K562 (cell line): ENCODE measurements around the gene BZW1. TPM values are rescaled to one million over a fixed set of nuclear protein-coding genes. Genes with fewer than 3 reads are reported as not detected.
A peak's percentile ranks its signal among the peaks of the same experiment; 100 is the strongest.

Experiments used
- ATAC-seq: fragments of 200-7000 bp; cut with Tn5 transposase; 3 replicates; pipeline ENCODE4 v1.9.1; 2020; ENCODE audit warnings: moderate library complexity
- BruUV-seq: library from RNA; stranded (reverse); fragments of 400-500 nt; replicated peaks from 2 replicates; lab custom pipeline; 2021; lab: Mats Ljungman, UMichigan
- CTCF ChIA-PET: fragments of 300-600 bp; formaldehyde crosslinking; extraction: SDS; loops from one replicate; lab custom pipeline; 2021; ENCODE audit warnings: low intra/inter-chr PET ratio; lab: Yijun Ruan, JAX
- POLR2A ChIA-PET: fragments of 300-600, 350-650 bp; sonication (Branson Sonifier 250); formaldehyde crosslinking; extraction: SDS; loops from one replicate; lab custom pipeline; 2021; ENCODE audit warnings: antibody characterized with exemption, inconsistent platforms; lab: Yijun Ruan, JAX
- DNase-seq, 4 experiments: peaks; one replicate each; pipeline versions ENCODE4 v3.0.0 to v3.0.0-alpha.2; 2011 to 2018; ENCODE audit warnings: low spot score in 3 of 4, mixed read lengths in 3 of 4; ENCODE audit errors: extremely low read depth in 1 of 4
- FAIRE-seq: peaks from 2 replicates; lab custom pipeline; 2011; peaks lifted over from hg19 to GRCh38; lab: Jason Lieb, UNC
- H2AFZ ChIP-seq: 2 replicates; pipeline ENCODE4 v1.6.0; 2011; ENCODE audit warnings: low read depth, low read length, control low read depth, inconsistent platforms
- H3K27ac ChIP-seq: fragments of 200-600 bp; 3 replicates; pipeline ENCODE4 v1.8.0; 2011; ENCODE audit warnings: low read depth, mild to moderate bottlenecking, control low read depth, inconsistent platforms, low read length, moderate library complexity, mixed read lengths; ENCODE audit errors: extremely low read depth
- H3K27me3 ChIP-seq, 2 experiments: fragments of 300-600 bp in 1 of 2; 2 replicates in 1 of 2; 3 replicates in 1 of 2; pipeline versions ENCODE4 v1.6.0 to v1.8.0; 2011; ENCODE audit warnings: inconsistent platforms in 2 of 2, low read length in 2 of 2, mild to moderate bottlenecking in 1 of 2, mixed read lengths in 1 of 2, moderate library complexity in 1 of 2; ENCODE audit not compliant: control insufficient read depth in 2 of 2, insufficient read depth in 2 of 2
- H3K36me3 ChIP-seq: fragments of 300-600 bp; 3 replicates; pipeline ENCODE4 v1.8.0; 2011; ENCODE audit warnings: mild to moderate bottlenecking, low read length, inconsistent platforms; ENCODE audit not compliant: control insufficient read depth, insufficient read depth
- H3K4me1 ChIP-seq, 2 experiments: fragments of 200-600 bp in 1 of 2; replicated peaks in 1 of 2; 2 replicates in 1 of 2; 3 replicates in 1 of 2; pipeline versions ENCODE4 v1.5.1 to v1.8.0; 2011; ENCODE audit warnings: inconsistent platforms in 2 of 2, low read length in 2 of 2, mild to moderate bottlenecking in 1 of 2, mixed read lengths in 1 of 2, moderate library complexity in 1 of 2; ENCODE audit not compliant: control insufficient read depth in 2 of 2, insufficient read depth in 2 of 2
- H3K4me2 ChIP-seq: 2 replicates; pipeline ENCODE4 v1.6.1; 2011; ENCODE audit warnings: low read length, control low read depth, inconsistent platforms, mixed read lengths; ENCODE audit not compliant: insufficient read depth
- H3K4me3 ChIP-seq: fragments of 200-600 bp; sonication (generic), shearing (Covaris generic); 2 replicates; pipeline ENCODE4 v1.5.1; 2016; ENCODE audit warnings: control low read depth, inconsistent platforms
- H3K79me2 ChIP-seq: fragments of 200-600 bp; 3 replicates; pipeline ENCODE4 v1.8.0; 2011; ENCODE audit warnings: low read length, inconsistent platforms; ENCODE audit not compliant: control insufficient read depth, insufficient read depth
- H3K9ac ChIP-seq, 2 experiments: 2 replicates each; pipeline versions ENCODE4 v1.6.0 to v1.6.1; 2011; ENCODE audit warnings: low read depth in 2 of 2, low read length in 2 of 2, control low read depth in 1 of 2, inconsistent platforms in 1 of 2, mild to moderate bottlenecking in 1 of 2, mixed read lengths in 1 of 2; ENCODE audit not compliant: insufficient read depth in 1 of 2
- H3K9me1 ChIP-seq: one replicate; pipeline ENCODE4 v1.6.0; 2011; ENCODE audit warnings: inconsistent platforms, mild to moderate bottlenecking, low read length, moderate library complexity; ENCODE audit not compliant: control insufficient read depth, insufficient read depth
- H3K9me3 ChIP-seq: replicated peaks from 2 replicates; pipeline ENCODE4 v1.5.1; 2011; ENCODE audit warnings: low read depth, low read length, inconsistent platforms; ENCODE audit not compliant: control insufficient read depth, insufficient read depth
- H4K20me1 ChIP-seq: replicated peaks from 2 replicates; pipeline ENCODE4 v1.6.1; 2011; ENCODE audit warnings: low read length, inconsistent platforms, mixed read lengths; ENCODE audit not compliant: control insufficient read depth, insufficient read depth
- ATF3 ChIP-seq, 2 experiments: fragments of 450-650 bp in 1 of 2; sonication (generic) in 1 of 2; formaldehyde crosslinking in 1 of 2; IDR thresholded peaks in 1 of 2; conservative IDR thresholded peaks in 1 of 2; 2 replicates each; pipeline versions ENCODE4 v1.6.1 to v1.8.1; 2016 to 2023; ENCODE audit warnings: mild to moderate bottlenecking in 2 of 2, moderate library complexity in 2 of 2, inconsistent platforms in 1 of 2, missing genetic modification reagents in 1 of 2
- CBX8 ChIP-seq: fragments of 200-600 bp; sonication (generic); IDR thresholded peaks from 2 replicates; pipeline ENCODE4 v1.6.1; 2012; ENCODE audit warnings: borderline replicate concordance, mixed run types, low read depth, mild to moderate bottlenecking, moderate library complexity, mixed read lengths, low read length, control low read depth, inconsistent platforms; ENCODE audit not compliant: poor library complexity, severe bottlenecking; ENCODE audit errors: extremely low read depth
- CC2D1A ChIP-seq: fragments of 450-650 bp; IDR thresholded peaks from 2 replicates; pipeline ENCODE4 v1.6.1; 2017; ENCODE audit warnings: mild to moderate bottlenecking
- EP400 ChIP-seq: fragments of 450-650 bp; IDR thresholded peaks from 2 replicates; pipeline ENCODE4 v1.6.1; 2017; ENCODE audit warnings: antibody characterized with exemption, mild to moderate bottlenecking, moderate library complexity
- EZH2 ChIP-seq: IDR thresholded peaks from 2 replicates; pipeline ENCODE4 v1.6.1; 2012; ENCODE audit warnings: low read depth, mild to moderate bottlenecking, inconsistent platforms, low read length, borderline replicate concordance
- FOXK2 ChIP-seq, 2 experiments: fragments of 450-650 bp; IDR thresholded peaks in 1 of 2; conservative IDR thresholded peaks in 1 of 2; 2 replicates each; pipeline ENCODE4 v1.6.1; 2016; ENCODE audit warnings: low read depth in 2 of 2, mild to moderate bottlenecking in 1 of 2
- KAT2B ChIP-seq: IDR thresholded peaks from one replicate; pipeline ENCODE4 v1.6.1; 2012; ENCODE audit warnings: low read depth, mild to moderate bottlenecking, control low read depth, inconsistent platforms, low read length, moderate library complexity
- MEIS2 ChIP-seq: fragments of 450-650 bp; IDR thresholded peaks from 2 replicates; pipeline ENCODE4 v1.6.1; 2014; ENCODE audit warnings: mild to moderate bottlenecking; ENCODE audit not compliant: partially characterized antibody
- SMARCA5 ChIP-seq: fragments of 450-650 bp; IDR thresholded peaks from 2 replicates; pipeline ENCODE4 v1.6.1; 2016
- U2AF1 ChIP-seq: fragments of 200-400 bp; formaldehyde crosslinking; optimal IDR thresholded peaks from 2 replicates; pipeline ENCODE3; 2017; ENCODE audit warnings: mild to moderate bottlenecking, low read depth, low read length, moderate library complexity
- USF1 ChIP-seq: sonication (generic); formaldehyde crosslinking; IDR thresholded peaks from 2 replicates; pipeline ENCODE4 v1.9.0; 2022; ENCODE audit warnings: mild to moderate bottlenecking, missing genetic modification reagents
- ZNF174 ChIP-seq: fragments of 250-450 bp; sonication (Bioruptor Pico); IDR thresholded peaks from 2 replicates; pipeline ENCODE4 v1.4.0; 2020; ENCODE audit warnings: mild to moderate bottlenecking
- WGBS: fragments of 100-300 bp; shearing (Covaris generic); methylation state at CpG from one replicate; pipeline ENCODE4 v1.1.6; 2016; ENCODE audit warnings: low coverage, mixed read lengths; ENCODE audit not compliant: insufficient coverage; ENCODE audit errors: missing lambda C conversion rate; 5-methylcytosine and 5-hydroxymethylcytosine counted together
- in situ Hi-C: fragments of 300-500 bp; cut with MboI; formaldehyde crosslinking; loops from 4 replicates; pipeline ENCODE4 v1.15.0; 2018; ENCODE audit warnings: inconsistent platforms, mixed read lengths
- intact Hi-C: fragments of 100-400 bp; cut with micrococcal nuclease; formaldehyde crosslinking; loops from 2 replicates; pipeline ENCODE4 v1.14.2; 2022
- polyA plus RNA-seq, 8 experiments: library from polyadenylated mRNA; depleted of rRNA in 4 of 8; stranded (reverse) in 5 of 8; unstranded in 3 of 8; fragments of >200 nt; fragmentation: Nextera tagmentation in 2 of 8; fragmentation: Illumina TruSeq in 1 of 8; extraction: Ambion mirVana in 2 of 8; extraction: Trizol in 1 of 8; gene quantifications; 2 replicates each; pipeline versions ENCODE4 v1.2.1 to v1.2.3, GENCODE V29; 2011 to 2014; ENCODE audit warnings: inconsistent platforms in 1 of 8, missing spikeins in 1 of 8
- total RNA-seq, 7 experiments: library from RNA; depleted of rRNA in 6 of 7; stranded (reverse); fragments of >200 nt in 6 of 7; fragmentation: Illumina TruSeq in 2 of 7; extraction: Trizol in 2 of 7; gene quantifications; 2 replicates each; pipeline versions ENCODE4 v1.2.1 to v1.2.3, GENCODE V29; 2011 to 2021; ENCODE audit warnings: low replicate concordance in 1 of 7

BZW1 gene
- total and polyA plus RNA-seq, 9 of the 15 experiments (the other 6 are each of a cell fraction or from before 2014, with no cell fraction given), result 110 to 244 (median 198) TPM

- Histone ChIP-seq H3K27ac (no peak overlapping the region), H3K27me3 (no peaks in the 10 kb centered on the region), H3K9ac (peak overlapping the region in 1 of 2 experiments; percentile 63; a peak in 2 of 4 replicates), H3K4me2 (peak overlapping the region; percentile 72), H3K36me3 (peaks cover 59% of the 10 kb centered on the region), H3K4me3 (peak overlapping the region; percentile 73), H3K4me1 (peaks cover 4 to 7% of the 10 kb centered on the region in 2 experiments; a peak in 4 of 5 replicates), H4K20me1 (peaks cover 10% of the 10 kb centered on the region), H3K9me1 (no peaks in the 10 kb centered on the region), H3K79me2 (peaks cover 77% of the 10 kb centered on the region), H2AFZ (no peak overlapping the region), H3K9me3 (no peaks in the 10 kb centered on the region)
- WGBS, result 13% methylated on average over 4 of the region's 4 CpGs
- FAIRE-seq (no peak), ATAC-seq (no peak), DNase-seq (no peak)
- in situ Hi-C loops (no loop called here), intact Hi-C loops (loop anchor here (2.0 to 5.0 kb wide), 2 partner anchors 27 to 49 kb away; partner anchors contain the start of genes BZW1, NIF3L1 and PPIL3)
- TF ChIP-seq CC2D1A (no peak), EZH2 (no peak), ZNF174 (CRISPR knock-in tag) (no peak), SMARCA5 (no peak)
- ChIA-PET CTCF (no interaction called here), POLR2A (interaction anchor here (1.0 to 1.4 kb wide), 3 partner anchors 9 to 27 kb away, joined by 3 to 6 read pairs (median 3); partner anchors contain the start of genes NIF3L1 and PPIL3)
- BruUV-seq, result no TSS peak
Measured at GRCh38 chr2:200861617-200862155, 50.0 kb downstream of the BZW1 start.

- no peaks in the 10 kb centered on the region for H3K9me3 ChIP-seq
- TSS peak; percentile 45 for BruUV-seq
- H3K27me3 ChIP-seq, result no peaks in the 10 kb centered on the region
- peaks cover 50% of the 10 kb centered on the region for H3K36me3 ChIP-seq
- ChIA-PET CTCF (no interaction called here), POLR2A (interaction anchor here (2.0 to 2.2 kb wide), 3 partner anchors 9 to 27 kb away, joined by 7 to 28 read pairs (median 18); partner anchors contain the start of genes NIF3L1 and PPIL3)
- H4K20me1 ChIP-seq, result peaks cover 10% of the 10 kb centered on the region
- peak overlapping the region; percentile 46 to 97 for H3K9ac ChIP-seq
- peak overlapping the region; percentile 80 for H3K4me2 ChIP-seq
- ATAC-seq (no peak; the same call in 2 of the 3 replicates), FAIRE-seq (peak; percentile 74), DNase-seq (peak in 1 of 4 experiments; percentile 42)
- no peak overlapping the region for H2AFZ ChIP-seq
- in situ Hi-C loops, result no loop called here
- intact Hi-C loops, result loop anchor here (2.0 to 5.0 kb wide), 2 partner anchors 26 to 50 kb away; partner anchors contain the start of genes BZW1, NIF3L1 and PPIL3
- peaks cover 70% of the 10 kb centered on the region for H3K79me2 ChIP-seq
- H3K9me1 ChIP-seq, result no peaks in the 10 kb centered on the region
- peaks cover 4 to 7% of the 10 kb centered on the region in 2 experiments; a peak in 4 of 5 replicates for H3K4me1 ChIP-seq
- 0% methylated on average over 13 of the region's 13 CpGs for WGBS
- H3K27ac ChIP-seq, result peak overlapping the region; percentile 98
- peak overlapping the region; percentile 73 for H3K4me3 ChIP-seq
- TF ChIP-seq U2AF1 (no peak), CBX8 (no peak), MEIS2 (peak; percentile 86), ATF3 (IDR thresholded peaks at IDR 0.05) (peak; percentile 50), ATF3 (CRISPR knock-in tag; conservative IDR thresholded peaks at IDR 0.05) (no peak), EP400 (peak; percentile 48; the same call in 1 of the 2 replicates), KAT2B (no peak), USF1 (0 out of 2 replicates have a peak, but pooled peaks have one; percentile 25), FOXK2 (conservative IDR thresholded peaks at IDR 0.05 in 1 of 2, IDR thresholded peaks at IDR 0.05 in 1 of 2; ENCODE audit: low read depth in 2 of 2) (peak in 1 of 2 experiments; percentile 45; a peak in 1 of 4 replicates)
Measured at GRCh38 chr2:200862532-200863000, 50.9 kb downstream of the BZW1 start.
